ENCODE measurements around the gene MDGA2.

MDGA2 gene

GRCh38 chr14:47595552-47595951 is 79.9 kb downstream of the MDGA2 start:
- no peak for TF ChIP-seq CREB1 (IDR thresholded peaks at IDR 0.05; ENCODE audit: low read depth)
- no peak for TF ChIP-seq CEBPB (IDR thresholded peaks at IDR 0.05)
- no peak for TF ChIP-seq ZBTB7A (IDR thresholded peaks at IDR 0.05; ENCODE audit: low read depth)
- no peak for TF ChIP-seq FOXM1 (IDR thresholded peaks at IDR 0.05; ENCODE audit: borderline replicate concordance, low read depth)
- TF ChIP-seq TCF12 (IDR thresholded peaks at IDR 0.05; ENCODE audit: low read depth), result no peak
- no peak for TF ChIP-seq REST (IDR thresholded peaks at IDR 0.05; ENCODE audit: low read depth)
- no peak for TF ChIP-seq EP300 (IDR thresholded peaks at IDR 0.05; ENCODE audit: borderline replicate concordance)
- TF ChIP-seq, protein P1, sequence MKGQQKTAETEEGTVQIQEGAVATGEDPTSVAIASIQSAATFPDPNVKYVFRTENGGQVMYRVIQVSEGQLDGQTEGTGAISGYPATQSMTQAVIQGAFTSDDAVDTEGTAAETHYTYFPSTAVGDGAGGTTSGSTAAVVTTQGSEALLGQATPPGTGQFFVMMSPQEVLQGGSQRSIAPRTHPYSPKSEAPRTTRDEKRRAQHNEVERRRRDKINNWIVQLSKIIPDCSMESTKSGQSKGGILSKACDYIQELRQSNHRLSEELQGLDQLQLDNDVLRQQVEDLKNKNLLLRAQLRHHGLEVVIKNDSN (IDR thresholded peaks at IDR 0.05), result no peak
- no peak for TF ChIP-seq TEAD4 (IDR thresholded peaks at IDR 0.05)
- no peak for TF ChIP-seq TAF1 (IDR thresholded peaks at IDR 0.05; ENCODE audit: low read depth)
- no peak for TF ChIP-seq NFIC (IDR thresholded peaks at IDR 0.05)

- TF ChIP-seq EP300 (IDR thresholded peaks at IDR 0.05; ENCODE audit: borderline replicate concordance), result no peak
- TF ChIP-seq FOXM1 (IDR thresholded peaks at IDR 0.05; ENCODE audit: borderline replicate concordance, low read depth), result no peak
- TF ChIP-seq TEAD4 (IDR thresholded peaks at IDR 0.05), result no peak
- TF ChIP-seq TAF1 (IDR thresholded peaks at IDR 0.05; ENCODE audit: low read depth), result no peak
- TF ChIP-seq MAX (IDR thresholded peaks at IDR 0.05), result no peak
- TF ChIP-seq TCF12 (IDR thresholded peaks at IDR 0.05; ENCODE audit: low read depth), result no peak
- TF ChIP-seq RAD21 (IDR thresholded peaks at IDR 0.05; ENCODE audit: low read depth), result no peak
Measured at GRCh38 chr14:47590767-47591495, 84.5 kb downstream of the MDGA2 start.

DNA sequence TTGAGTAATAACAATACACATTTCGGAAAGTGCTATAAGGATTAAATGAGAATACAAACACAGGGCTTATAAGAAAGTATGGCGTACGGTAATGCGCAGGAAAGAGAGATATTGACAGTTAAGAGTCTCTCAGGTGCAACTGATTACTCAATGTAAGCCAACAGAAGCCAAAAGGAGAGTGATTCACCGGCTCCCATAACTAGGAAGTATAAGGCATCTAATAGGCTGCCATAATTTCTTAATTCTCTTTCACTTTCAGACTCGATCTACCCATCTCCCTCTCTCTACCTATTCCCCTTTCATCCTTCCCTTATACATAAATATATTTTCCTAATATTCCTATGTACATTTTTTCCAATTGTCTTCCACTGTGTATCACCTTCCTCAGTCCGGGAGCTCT is 90.0 kb downstream of the MDGA2 start:
- no peak for TF ChIP-seq RAD21 (IDR thresholded peaks at IDR 0.05; ENCODE audit: low read depth)
- TF ChIP-seq REST (IDR thresholded peaks at IDR 0.05; ENCODE audit: low read depth), result no peak
- TF ChIP-seq FOXM1 (IDR thresholded peaks at IDR 0.05; ENCODE audit: borderline replicate concordance, low read depth), result no peak
- TF ChIP-seq NFIC (IDR thresholded peaks at IDR 0.05), result no peak
- no peak for TF ChIP-seq MAX (IDR thresholded peaks at IDR 0.05)
- TF ChIP-seq TEAD4 (IDR thresholded peaks at IDR 0.05), result no peak
- TF ChIP-seq, protein P1 (IDR thresholded peaks at IDR 0.05), result no peak
- TF ChIP-seq EGR1 (IDR thresholded peaks at IDR 0.05), result no peak
- no peak for TF ChIP-seq TCF12 (IDR thresholded peaks at IDR 0.05; ENCODE audit: low read depth)
- no peak for TF ChIP-seq CEBPB (IDR thresholded peaks at IDR 0.05)
- no peak for TF ChIP-seq TAF1 (IDR thresholded peaks at IDR 0.05; ENCODE audit: low read depth)
- TF ChIP-seq ZBTB7A (IDR thresholded peaks at IDR 0.05; ENCODE audit: low read depth), result no peak
- TF ChIP-seq EP300 (IDR thresholded peaks at IDR 0.05; ENCODE audit: borderline replicate concordance), result no peak
- TF ChIP-seq CREB1 (IDR thresholded peaks at IDR 0.05; ENCODE audit: low read depth), result no peak
- TF ChIP-seq YY1 (IDR thresholded peaks at IDR 0.05; ENCODE audit: low read depth), result no peak

- TF ChIP-seq TEAD4 (IDR thresholded peaks at IDR 0.05), result no peak
- TF ChIP-seq TCF12 (IDR thresholded peaks at IDR 0.05; ENCODE audit: low read depth), result no peak
- TF ChIP-seq YY1 (IDR thresholded peaks at IDR 0.05; ENCODE audit: low read depth), result no peak
- no peak for TF ChIP-seq REST (IDR thresholded peaks at IDR 0.05; ENCODE audit: low read depth)
- TF ChIP-seq EGR1 (IDR thresholded peaks at IDR 0.05), result no peak
- TF ChIP-seq MAX (IDR thresholded peaks at IDR 0.05), result no peak
- TF ChIP-seq CEBPB (IDR thresholded peaks at IDR 0.05), result no peak
- TF ChIP-seq EP300 (IDR thresholded peaks at IDR 0.05; ENCODE audit: borderline replicate concordance), result no peak
- TF ChIP-seq, protein P1 (IDR thresholded peaks at IDR 0.05), result no peak
- TF ChIP-seq FOXM1 (IDR thresholded peaks at IDR 0.05; ENCODE audit: borderline replicate concordance, low read depth), result no peak
- TF ChIP-seq NFIC (IDR thresholded peaks at IDR 0.05), result no peak
- TF ChIP-seq CREB1 (IDR thresholded peaks at IDR 0.05; ENCODE audit: low read depth), result no peak
- TF ChIP-seq TAF1 (IDR thresholded peaks at IDR 0.05; ENCODE audit: low read depth), result no peak
- TF ChIP-seq ZBTB7A (IDR thresholded peaks at IDR 0.05; ENCODE audit: low read depth), result no peak
- no peak for TF ChIP-seq RAD21 (IDR thresholded peaks at IDR 0.05; ENCODE audit: low read depth)
Measured at GRCh38 chr14:47567273-47567672, 108.1 kb downstream of the MDGA2 start.
